Cardiac muscle cell (in vitro differentiated cells and primary cell): ENCODE data around the gene PSAP. TPM values are rescaled to one million over a fixed set of nuclear protein-coding genes. Genes with fewer than 3 reads are reported as not detected.
A peak's percentile ranks its signal among the peaks of the same experiment; 100 is the strongest.
"Not testable (repeated sequence)": the region's sequence is repeated elsewhere in the genome, so short reads cannot be mapped to it uniquely, and the experiment has no call there.

ENCODE experiments used
- DNase-seq, 2 donors: peaks; one replicate each; pipeline versions ENCODE4 v3.0.0 to v3.0.0-alpha.2; 2010 to 2017; ENCODE audit warnings: low read depth in 1 of 2, low spot score in 1 of 2
- H3K27ac ChIP-seq: fragments of 200-600 bp; sonication (generic); 2 replicates; pipeline ENCODE4 v1.5.1; 2016
- H3K27me3 ChIP-seq: fragments of 200-600 bp; sonication (generic); 2 replicates; pipeline ENCODE4 v1.6.0; 2016; ENCODE audit warnings: control low read depth
- H3K36me3 ChIP-seq: fragments of 200-600 bp; sonication (generic); 2 replicates; pipeline ENCODE4 v1.5.1; 2016; ENCODE audit warnings: control low read depth
- H3K4me1 ChIP-seq: fragments of 200-600 bp; sonication (generic); 2 replicates; pipeline ENCODE4 v1.8.1; 2017; ENCODE audit warnings: low read depth, mild to moderate bottlenecking, mixed run types
- H3K4me3 ChIP-seq: fragments of 200-600 bp; sonication (generic); 2 replicates; pipeline ENCODE4 v1.5.1; 2016; ENCODE audit warnings: mild to moderate bottlenecking
- H3K9me3 ChIP-seq: fragments of 200-600 bp; sonication (generic); 2 replicates; pipeline ENCODE4 v1.5.1; 2017; ENCODE audit warnings: low read depth, mild to moderate bottlenecking, control low read depth
- polyA plus RNA-seq: library from polyadenylated mRNA; unstranded; fragments of >200 nt; fragmentation: Nextera tagmentation; extraction: Ambion mirVana; gene quantifications from 2 replicates; pipeline ENCODE4 v1.2.1, GENCODE V29; 2016
- total RNA-seq: library from RNA; depleted of rRNA; stranded (reverse); fragments of >200 nt; gene quantifications from 2 replicates; pipeline ENCODE4 v1.2.3, GENCODE V29; 2016
- TF ChIP-seq, protein P1 (sequence below): IDR thresholded peaks from 2 replicates; pipeline ENCODE4 v1.5.1; 2012; ENCODE audit warnings: low read depth, mild to moderate bottlenecking, low read length

Gene PSAP
- 554 and 624 TPM in 2 replicates for total RNA-seq
- polyA plus RNA-seq, result 844 and 1,063 TPM in 2 replicates

DNA sequence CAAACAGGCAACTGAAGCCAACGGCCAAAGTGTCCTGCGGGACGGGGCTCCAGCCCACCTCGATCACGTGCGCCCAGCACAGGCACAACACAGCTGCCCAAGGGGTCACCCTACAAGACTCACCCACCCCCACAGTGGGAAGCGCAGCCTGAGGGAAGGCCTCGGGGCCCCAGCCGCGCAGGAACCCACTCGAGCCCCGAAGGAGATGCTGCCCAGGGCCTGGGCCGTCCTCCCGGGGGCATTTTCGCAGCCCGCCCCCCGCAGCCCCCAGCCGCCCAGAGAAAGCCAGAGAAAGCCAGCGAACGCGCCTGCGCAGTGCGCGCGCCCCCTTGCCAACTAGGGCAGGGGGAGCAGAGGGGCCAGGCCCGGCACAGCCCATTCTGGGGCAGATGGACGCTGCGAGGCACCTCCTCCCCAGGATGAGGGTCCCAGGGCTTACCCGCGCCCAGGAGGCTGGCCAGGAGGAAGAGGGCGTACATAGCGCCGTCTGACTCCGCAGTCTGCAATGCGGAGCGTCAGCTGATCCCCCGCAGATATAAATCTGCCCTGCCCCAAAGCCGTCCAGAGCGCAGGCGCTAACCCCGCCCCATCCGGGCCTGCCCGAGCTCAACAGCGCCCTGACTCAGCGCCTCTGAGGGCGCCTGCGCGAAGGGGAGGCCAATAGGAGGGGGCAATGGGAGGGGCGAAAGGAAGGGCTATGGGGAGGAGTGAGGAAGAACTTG, at the start of gene PSAP:
Gene PSAP (minus strand): TSS at position 509 of the 722 bp plus-strand sequence. CDS start 30 bp downstream, at position 479.
- H3K4me3 ChIP-seq, result peak within 1 kb of the TSS; percentile 87
- H3K27ac ChIP-seq, result peak within 1 kb of the TSS; percentile 97
- H3K9me3 ChIP-seq, result no peaks in the 10 kb centered on the region
- DNase-seq, result peak; percentile 98 to 99
- peaks cover 22% of the 10 kb centered on the region for H3K4me1 ChIP-seq
- TF ChIP-seq, protein P1, sequence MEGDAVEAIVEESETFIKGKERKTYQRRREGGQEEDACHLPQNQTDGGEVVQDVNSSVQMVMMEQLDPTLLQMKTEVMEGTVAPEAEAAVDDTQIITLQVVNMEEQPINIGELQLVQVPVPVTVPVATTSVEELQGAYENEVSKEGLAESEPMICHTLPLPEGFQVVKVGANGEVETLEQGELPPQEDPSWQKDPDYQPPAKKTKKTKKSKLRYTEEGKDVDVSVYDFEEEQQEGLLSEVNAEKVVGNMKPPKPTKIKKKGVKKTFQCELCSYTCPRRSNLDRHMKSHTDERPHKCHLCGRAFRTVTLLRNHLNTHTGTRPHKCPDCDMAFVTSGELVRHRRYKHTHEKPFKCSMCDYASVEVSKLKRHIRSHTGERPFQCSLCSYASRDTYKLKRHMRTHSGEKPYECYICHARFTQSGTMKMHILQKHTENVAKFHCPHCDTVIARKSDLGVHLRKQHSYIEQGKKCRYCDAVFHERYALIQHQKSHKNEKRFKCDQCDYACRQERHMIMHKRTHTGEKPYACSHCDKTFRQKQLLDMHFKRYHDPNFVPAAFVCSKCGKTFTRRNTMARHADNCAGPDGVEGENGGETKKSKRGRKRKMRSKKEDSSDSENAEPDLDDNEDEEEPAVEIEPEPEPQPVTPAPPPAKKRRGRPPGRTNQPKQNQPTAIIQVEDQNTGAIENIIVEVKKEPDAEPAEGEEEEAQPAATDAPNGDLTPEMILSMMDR, result peak; percentile 3
- H3K36me3 ChIP-seq, result no peaks in the 10 kb centered on the region
- no peaks in the 10 kb centered on the region for H3K27me3 ChIP-seq

DNA sequence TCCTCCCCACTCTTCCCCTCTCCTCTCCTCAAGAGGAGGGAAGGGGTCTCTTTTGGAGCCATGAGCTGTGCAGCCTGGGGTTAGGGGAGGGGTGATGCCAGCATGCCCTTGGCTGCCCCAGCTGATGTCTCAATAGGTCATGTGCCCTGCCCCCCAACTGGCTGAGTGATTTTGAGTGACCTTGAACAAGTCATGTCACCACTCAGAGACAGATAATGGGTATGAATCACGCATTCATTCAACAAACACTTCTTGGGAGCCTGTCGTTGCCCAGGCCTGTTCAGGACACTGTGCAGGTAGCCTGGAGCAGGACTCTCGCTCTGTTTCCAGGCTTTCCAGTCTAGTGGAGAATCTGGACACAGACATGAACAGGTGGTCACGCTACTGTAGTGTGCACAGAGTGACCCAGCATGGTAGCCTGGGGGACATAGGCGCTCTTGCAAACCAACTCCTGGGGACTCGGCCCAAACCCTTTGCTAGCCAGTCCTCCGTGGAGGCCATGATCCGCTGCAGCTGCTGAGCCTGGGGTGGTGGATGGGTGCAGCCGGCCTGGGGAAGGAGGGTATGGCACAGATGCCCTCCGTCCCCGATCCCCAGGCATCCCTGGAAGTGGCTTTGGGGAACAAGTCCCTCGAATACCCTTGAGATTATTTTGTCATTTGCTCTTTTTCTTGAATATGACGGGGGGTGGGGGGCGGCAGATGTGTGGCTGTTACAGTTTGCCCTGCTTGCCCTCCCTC, 49.6 kb upstream of the PSAP start:
- H3K36me3 ChIP-seq, result no peaks in the 10 kb centered on the region
- no peaks in the 10 kb centered on the region for H3K4me1 ChIP-seq
- H3K9me3 ChIP-seq, result no peaks in the 10 kb centered on the region
- no peak for DNase-seq
- no peak overlapping the region for H3K4me3 ChIP-seq
- no peak overlapping the region for H3K27ac ChIP-seq
- H3K27me3 ChIP-seq, result no peaks in the 10 kb centered on the region
- TF ChIP-seq, protein P1, result no peak

DNA sequence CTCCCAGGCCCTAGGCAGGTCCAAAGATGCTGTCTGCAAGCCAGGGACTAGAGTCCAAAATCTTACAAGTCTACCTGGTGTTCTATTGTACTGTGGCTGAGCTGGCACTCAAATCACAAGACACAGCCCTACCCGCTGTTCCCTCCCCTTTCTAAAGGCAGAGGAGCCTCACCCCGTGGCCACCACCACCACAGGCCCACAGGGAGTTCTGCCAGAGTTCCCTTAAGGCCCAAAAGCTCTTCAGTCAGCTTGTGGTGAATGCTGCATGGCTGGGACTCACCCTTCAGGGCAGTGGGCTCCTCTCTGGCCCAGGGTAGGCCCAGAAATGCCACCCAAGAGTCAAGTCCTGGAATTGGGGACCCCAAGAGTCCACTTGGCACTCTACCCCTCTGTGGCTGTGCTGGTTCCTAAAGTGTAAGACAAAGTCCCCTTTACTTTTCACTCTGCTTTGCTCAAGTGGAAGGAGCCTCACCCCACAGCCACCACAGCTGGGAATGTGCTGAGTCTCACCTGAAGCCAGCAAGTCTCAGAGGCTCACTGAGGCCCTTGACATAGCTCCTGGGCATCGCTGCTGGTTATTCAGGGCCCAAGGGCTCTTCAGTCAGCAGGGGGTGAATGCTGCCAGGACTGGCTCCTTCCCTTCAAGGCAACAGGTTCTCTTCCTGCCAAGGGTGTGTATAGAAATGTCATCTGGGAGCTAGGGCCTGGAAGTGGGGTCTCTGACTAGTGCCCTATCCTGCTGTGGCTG, 48.8 kb upstream of the PSAP start:
- Histone ChIP-seq H3K27ac (no peak overlapping the region), H3K36me3 (no peaks in the 10 kb centered on the region), H3K4me3 (no peak overlapping the region), H3K9me3 (no peaks in the 10 kb centered on the region), H3K27me3 (no peaks in the 10 kb centered on the region), H3K4me1 (no peaks in the 10 kb centered on the region)
- TF ChIP-seq, protein P1, result no peak
- no peak for DNase-seq

DNA sequence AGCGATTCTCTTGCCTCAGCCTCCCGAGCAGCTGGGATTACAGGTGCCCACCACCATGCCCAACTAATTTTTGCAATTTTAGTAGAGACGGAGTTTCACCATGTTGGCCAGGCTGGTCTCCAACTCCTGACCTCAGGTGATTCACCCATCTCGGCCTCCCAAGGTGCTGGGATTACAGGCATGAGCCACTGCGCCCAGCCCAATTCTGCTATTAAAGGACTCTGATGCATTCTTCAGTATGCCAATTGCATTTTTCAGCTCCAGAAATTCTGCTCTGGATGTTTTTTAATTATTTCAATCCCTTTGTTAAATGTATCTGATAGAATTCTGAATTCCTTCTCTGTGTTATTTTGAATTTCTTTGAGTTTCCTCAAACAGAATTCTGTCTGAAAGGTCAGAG, 47.3 kb upstream of the PSAP start:
- not testable (repeated sequence) for DNase-seq, H3K27me3 ChIP-seq, H3K27ac ChIP-seq, H3K4me1 ChIP-seq, H3K4me3 ChIP-seq, H3K9me3 ChIP-seq, H3K36me3 ChIP-seq

DNA sequence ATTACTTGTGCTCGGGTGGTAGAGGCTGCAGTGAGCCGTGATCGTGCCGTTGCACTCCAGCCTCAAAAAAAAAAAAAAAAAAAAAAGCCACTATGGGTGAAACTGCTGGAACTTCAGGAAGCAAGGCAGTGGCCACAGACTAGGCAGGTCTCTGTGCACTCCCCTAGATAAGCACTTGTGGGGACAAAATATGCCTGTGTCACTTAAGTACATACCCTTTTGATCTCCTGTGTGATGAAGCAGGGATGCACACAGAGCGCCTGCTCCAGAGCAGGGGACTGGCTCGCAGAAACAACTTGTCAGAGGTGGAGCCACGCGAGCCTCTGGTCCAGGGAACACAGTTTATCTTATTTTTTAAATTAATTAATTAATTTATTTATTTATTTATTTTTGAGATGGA, 42.9 kb upstream of the PSAP start:
- Histone ChIP-seq H3K4me3 (no peak overlapping the region), H3K9me3 (no peaks in the 10 kb centered on the region), H3K27me3 (peaks cover 12% of the 10 kb centered on the region), H3K36me3 (no peaks in the 10 kb centered on the region), H3K4me1 (no peaks in the 10 kb centered on the region), H3K27ac (no peak overlapping the region)
- TF ChIP-seq, protein P1, result no peak
- DNase-seq, result no peak
